GM10266 (cell line): Measurements from ENCODE around the gene MS4A5.
A peak's percentile ranks its signal among the peaks of the same experiment; 100 is the strongest.

Experiments
- DNase-seq: peaks from one replicate; pipeline ENCODE4 v3.0.0; 2012; ENCODE audit errors: extremely low spot score
- CTCF ChIP-seq: IDR thresholded peaks from 2 replicates; pipeline ENCODE4 v1.5.1; 2012; ENCODE audit warnings: mild to moderate bottlenecking, low read depth; ENCODE audit not compliant: control insufficient read depth, insufficient read depth; ENCODE audit errors: missing control alignments

Gene MS4A5

GRCh38 chr11:60429272-60429671, at the start of gene MS4A5:
Gene MS4A5, plus strand, starts transcription at chr11:60429572. Its CDS starts 103 bp downstream, at chr11:60429675.
- TF ChIP-seq CTCF = no peak
- no peak for DNase-seq

GRCh38 chr11:60389279-60389910, 40.0 kb upstream of the MS4A5 start:
- TF ChIP-seq CTCF = no peak
- DNase-seq = peak; percentile 25

- no peak for TF ChIP-seq CTCF
- no peak for DNase-seq
Measured at GRCh38 chr11:60390419-60390818, 39.0 kb upstream of the MS4A5 start.

GRCh38 chr11:60392361-60392760, 37.0 kb upstream of the MS4A5 start:
- TF ChIP-seq CTCF = no peak
- no peak for DNase-seq

- no peak for DNase-seq
- TF ChIP-seq CTCF = no peak
Measured at GRCh38 chr11:60393016-60393415, 36.4 kb upstream of the MS4A5 start.

- DNase-seq = no peak
- no peak for TF ChIP-seq CTCF
Measured at GRCh38 chr11:60394666-60395380, 34.5 kb upstream of the MS4A5 start.

- no peak for TF ChIP-seq CTCF
- no peak for DNase-seq
Measured at GRCh38 chr11:60396382-60396781, 33.0 kb upstream of the MS4A5 start, which contains the start of gene MS4A14. Gene MS4A14, plus strand, starts transcription at chr11:60396459. Its CDS starts 120 bp downstream, at chr11:60396579.
